HepG2 (cell line): ENCODE results near the gene SPAG7. TPM values are rescaled to one million over a fixed set of nuclear protein-coding genes. Genes with fewer than 3 reads are reported as not detected.
A peak's percentile ranks its signal among the peaks of the same experiment; 100 is the strongest.

Source experiments
- ATF1 ChIP-seq: IDR thresholded peaks from 2 replicates; pipeline ENCODE4 v1.6.1; 2016; ENCODE audit warnings: mild to moderate bottlenecking, control low read depth
- ATF7-NPFF ChIP-seq: sonication (generic); formaldehyde crosslinking; IDR thresholded peaks from 2 replicates; pipeline ENCODE4 v1.8.1; 2023; ENCODE audit warnings: mild to moderate bottlenecking, low read depth, missing genetic modification reagents, moderate library complexity
- CREBL2 ChIP-seq: sonication (generic); formaldehyde crosslinking; IDR thresholded peaks from 2 replicates; pipeline ENCODE4 v1.8.1; 2023; ENCODE audit warnings: missing genetic modification reagents, mild to moderate bottlenecking, borderline replicate concordance
- HDAC1 ChIP-seq: sonication (generic); formaldehyde crosslinking; IDR thresholded peaks from 2 replicates; pipeline ENCODE4 v1.5.1; 2020; ENCODE audit warnings: mild to moderate bottlenecking, missing genetic modification reagents
- HHEX ChIP-seq: IDR thresholded peaks from 2 replicates; pipeline ENCODE4 v1.6.1; 2016; ENCODE audit warnings: control low read depth
- NFE2L1 ChIP-seq: sonication (generic); formaldehyde crosslinking; IDR thresholded peaks from 2 replicates; pipeline ENCODE4 v1.4.0; 2020; ENCODE audit warnings: missing genetic modification reagents, mild to moderate bottlenecking, borderline replicate concordance
- PRPF4 ChIP-seq: fragments of 200-400 bp; formaldehyde crosslinking; IDR thresholded peaks from 2 replicates; pipeline ENCODE4 v1.6.1; 2016; ENCODE audit warnings: low read length, low read depth; ENCODE audit not compliant: poor library complexity, severe bottlenecking
- RNF2 ChIP-seq: fragments of 450-650 bp; conservative IDR thresholded peaks from 2 replicates; pipeline ENCODE4 v1.6.1; 2016; ENCODE audit warnings: low read depth
- SMAD1 ChIP-seq: sonication (generic); formaldehyde crosslinking; IDR thresholded peaks from 2 replicates; pipeline ENCODE4 v1.4.0; 2020; ENCODE audit warnings: missing genetic modification reagents, low read depth, mild to moderate bottlenecking, borderline replicate concordance
- SOX6 ChIP-seq, 2 experiments: fragments of 450-650 bp in 1 of 2; sonication (generic) in 1 of 2; formaldehyde crosslinking in 1 of 2; IDR thresholded peaks; 2 replicates each; pipeline versions ENCODE4 v1.4.0 to v1.6.1; 2017 to 2020; ENCODE audit warnings: antibody characterized with exemption in 1 of 2, mild to moderate bottlenecking in 1 of 2, missing genetic modification reagents in 1 of 2
- SP1 ChIP-seq, 2 experiments: fragments of 450-650 bp in 1 of 2; sonication (generic) in 1 of 2; formaldehyde crosslinking in 1 of 2; IDR thresholded peaks; 2 replicates each; pipeline versions ENCODE4 v1.4.0 to v1.6.1; 2016 to 2020; ENCODE audit warnings: missing genetic modification reagents in 1 of 2
- ZNF24 ChIP-seq: fragments of 450-650 bp; IDR thresholded peaks from 2 replicates; pipeline ENCODE4 v1.6.1; 2017; ENCODE audit warnings: antibody characterized with exemption, mild to moderate bottlenecking
- ZNF280D ChIP-seq: sonication (generic); formaldehyde crosslinking; IDR thresholded peaks from 2 replicates; pipeline ENCODE4 v1.5.1; 2020; ENCODE audit warnings: mild to moderate bottlenecking, missing genetic modification reagents
- ZNF589 ChIP-seq: sonication (generic); formaldehyde crosslinking; conservative IDR thresholded peaks from 2 replicates; pipeline ENCODE4 v1.8.0; 2022; ENCODE audit warnings: mild to moderate bottlenecking, moderate library complexity, missing genetic modification reagents
- ZNF800 ChIP-seq: sonication (generic); formaldehyde crosslinking; IDR thresholded peaks from 2 replicates; pipeline ENCODE4 v1.4.0; 2020; ENCODE audit warnings: missing genetic modification reagents
- polyA plus RNA-seq, 8 experiments: library from polyadenylated mRNA; depleted of rRNA in 3 of 8; stranded (reverse) in 7 of 8; unstranded in 1 of 8; fragments of >200 nt; fragmentation: Illumina TruSeq in 4 of 8; extraction: Trizol in 4 of 8; gene quantifications; 2 replicates each; pipeline versions ENCODE4 v1.2.1 to v1.2.3, GENCODE V29; 2011 to 2016; ENCODE audit warnings: low read depth in 4 of 8, missing spikeins in 1 of 8, mixed read lengths in 1 of 8; ENCODE audit not compliant: insufficient read depth in 1 of 8
- total RNA-seq, 5 experiments: library from RNA; depleted of rRNA; stranded (reverse); fragments of >200 nt; fragmentation: Illumina TruSeq; extraction: Trizol; gene quantifications; 2 replicates each; pipeline ENCODE4 v1.2.3, GENCODE V29; 2016; ENCODE audit warnings: low read depth in 1 of 5
- TF ChIP-seq, protein P1 (sequence below): sonication (generic); formaldehyde crosslinking; IDR thresholded peaks from 2 replicates; pipeline ENCODE4 v1.9.0; 2021; ENCODE audit warnings: missing genetic modification reagents, mild to moderate bottlenecking, borderline replicate concordance
- TF ChIP-seq, protein P2 (sequence below): sonication (generic); formaldehyde crosslinking; IDR thresholded peaks from 2 replicates; pipeline ENCODE4 v1.5.0; 2020; ENCODE audit warnings: missing genetic modification reagents
- TF ChIP-seq, protein P3 (sequence below): sonication (generic); formaldehyde crosslinking; conservative IDR thresholded peaks from 2 replicates; pipeline ENCODE4 v1.8.0; 2022; ENCODE audit warnings: low read depth, missing genetic modification reagents

SPAG7 gene
- total and polyA plus RNA-seq, 2 of the 13 experiments (the other 11 are each of a cell fraction or from before 2014, with no cell fraction given): 51.0 to 59.0 TPM

- TF ChIP-seq, protein P1, sequence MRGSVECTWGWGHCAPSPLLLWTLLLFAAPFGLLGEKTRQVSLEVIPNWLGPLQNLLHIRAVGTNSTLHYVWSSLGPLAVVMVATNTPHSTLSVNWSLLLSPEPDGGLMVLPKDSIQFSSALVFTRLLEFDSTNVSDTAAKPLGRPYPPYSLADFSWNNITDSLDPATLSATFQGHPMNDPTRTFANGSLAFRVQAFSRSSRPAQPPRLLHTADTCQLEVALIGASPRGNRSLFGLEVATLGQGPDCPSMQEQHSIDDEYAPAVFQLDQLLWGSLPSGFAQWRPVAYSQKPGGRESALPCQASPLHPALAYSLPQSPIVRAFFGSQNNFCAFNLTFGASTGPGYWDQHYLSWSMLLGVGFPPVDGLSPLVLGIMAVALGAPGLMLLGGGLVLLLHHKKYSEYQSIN: no peak
- TF ChIP-seq CREBL2 (CRISPR knock-in tag) (no peak), NFE2L1 (CRISPR knock-in tag) (no peak), SMAD1 (CRISPR knock-in tag) (no peak), SOX6 (IDR thresholded peaks at IDR 0.05) (no peak), SOX6 (CRISPR knock-in tag; IDR thresholded peaks at IDR 0.05) (no peak), ZNF24 (no peak), ATF7-NPFF (CRISPR knock-in tag) (peak; percentile 59; the same call in 1 of the 2 replicates), RNF2 (no peak), ZNF800 (CRISPR knock-in tag) (no peak; the same call in 1 of the 2 replicates), ATF1 (CRISPR knock-in tag) (no peak), SP1 (IDR thresholded peaks at IDR 0.05) (no peak), SP1 (CRISPR knock-in tag; IDR thresholded peaks at IDR 0.05) (no peak; the same call in none of the 2 replicates), ZNF280D (CRISPR knock-in tag) (no peak), HDAC1 (CRISPR knock-in tag) (peak; percentile 92), PRPF4 (no peak), ZNF589 (CRISPR knock-in tag) (peak; percentile 85), HHEX (CRISPR knock-in tag) (no peak)
- TF ChIP-seq, protein P2, sequence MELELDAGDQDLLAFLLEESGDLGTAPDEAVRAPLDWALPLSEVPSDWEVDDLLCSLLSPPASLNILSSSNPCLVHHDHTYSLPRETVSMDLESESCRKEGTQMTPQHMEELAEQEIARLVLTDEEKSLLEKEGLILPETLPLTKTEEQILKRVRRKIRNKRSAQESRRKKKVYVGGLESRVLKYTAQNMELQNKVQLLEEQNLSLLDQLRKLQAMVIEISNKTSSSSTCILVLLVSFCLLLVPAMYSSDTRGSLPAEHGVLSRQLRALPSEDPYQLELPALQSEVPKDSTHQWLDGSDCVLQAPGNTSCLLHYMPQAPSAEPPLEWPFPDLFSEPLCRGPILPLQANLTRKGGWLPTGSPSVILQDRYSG (CRISPR knock-in tag): no peak; the same call in 1 of the 2 replicates
- TF ChIP-seq, protein P3, sequence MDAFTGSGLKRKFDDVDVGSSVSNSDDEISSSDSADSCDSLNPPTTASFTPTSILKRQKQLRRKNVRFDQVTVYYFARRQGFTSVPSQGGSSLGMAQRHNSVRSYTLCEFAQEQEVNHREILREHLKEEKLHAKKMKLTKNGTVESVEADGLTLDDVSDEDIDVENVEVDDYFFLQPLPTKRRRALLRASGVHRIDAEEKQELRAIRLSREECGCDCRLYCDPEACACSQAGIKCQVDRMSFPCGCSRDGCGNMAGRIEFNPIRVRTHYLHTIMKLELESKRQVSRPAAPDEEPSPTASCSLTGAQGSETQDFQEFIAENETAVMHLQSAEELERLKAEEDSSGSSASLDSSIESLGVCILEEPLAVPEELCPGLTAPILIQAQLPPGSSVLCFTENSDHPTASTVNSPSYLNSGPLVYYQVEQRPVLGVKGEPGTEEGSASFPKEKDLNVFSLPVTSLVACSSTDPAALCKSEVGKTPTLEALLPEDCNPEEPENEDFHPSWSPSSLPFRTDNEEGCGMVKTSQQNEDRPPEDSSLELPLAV (CRISPR knock-in tag): no peak
Observed at GRCh38 chr17:4986951-4987766, 19.5 kb upstream of the SPAG7 start, which contains the start of gene CAMTA2 (continued).
